ENCODE results near the gene USP34.
"Not testable (repeated sequence)": the region's sequence is repeated elsewhere in the genome, so short reads cannot be mapped to it uniquely, and the experiment has no call there.

The USP34 gene

DNA sequence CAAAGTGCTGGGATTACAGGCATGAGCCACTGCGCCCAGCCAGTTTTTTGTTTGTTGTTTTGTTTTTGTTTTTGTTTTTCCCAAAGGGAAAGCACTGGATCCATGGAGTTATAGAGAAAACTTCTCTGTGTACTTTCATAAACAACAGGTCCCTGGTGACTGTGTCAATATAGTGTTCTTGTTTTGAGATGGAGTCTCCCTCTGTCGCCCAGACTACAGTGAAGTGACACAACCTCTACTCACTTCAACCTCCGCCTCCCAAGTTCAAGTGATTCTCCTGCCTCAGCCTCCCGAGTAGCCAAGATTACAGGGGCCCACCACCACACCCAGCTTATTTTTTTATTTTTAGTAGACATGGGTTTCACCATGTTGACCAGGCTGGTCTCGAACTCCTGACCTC lies 16.5 kb downstream of the USP34 start:
- no peak for DNase-seq (ENCODE audit: low read depth)
- H3K4me3 ChIP-seq (ENCODE audit: low read depth, low read length) = no peak overlapping the region
- TF ChIP-seq, protein P1, sequence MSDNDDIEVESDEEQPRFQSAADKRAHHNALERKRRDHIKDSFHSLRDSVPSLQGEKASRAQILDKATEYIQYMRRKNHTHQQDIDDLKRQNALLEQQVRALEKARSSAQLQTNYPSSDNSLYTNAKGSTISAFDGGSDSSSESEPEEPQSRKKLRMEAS (IDR thresholded peaks at IDR 0.05; ENCODE audit: low read depth, low read length) = no peak
- no peak for TF ChIP-seq MYC (IDR thresholded peaks at IDR 0.05; ENCODE audit: low read depth, low read length)
- TF ChIP-seq, protein P2, sequence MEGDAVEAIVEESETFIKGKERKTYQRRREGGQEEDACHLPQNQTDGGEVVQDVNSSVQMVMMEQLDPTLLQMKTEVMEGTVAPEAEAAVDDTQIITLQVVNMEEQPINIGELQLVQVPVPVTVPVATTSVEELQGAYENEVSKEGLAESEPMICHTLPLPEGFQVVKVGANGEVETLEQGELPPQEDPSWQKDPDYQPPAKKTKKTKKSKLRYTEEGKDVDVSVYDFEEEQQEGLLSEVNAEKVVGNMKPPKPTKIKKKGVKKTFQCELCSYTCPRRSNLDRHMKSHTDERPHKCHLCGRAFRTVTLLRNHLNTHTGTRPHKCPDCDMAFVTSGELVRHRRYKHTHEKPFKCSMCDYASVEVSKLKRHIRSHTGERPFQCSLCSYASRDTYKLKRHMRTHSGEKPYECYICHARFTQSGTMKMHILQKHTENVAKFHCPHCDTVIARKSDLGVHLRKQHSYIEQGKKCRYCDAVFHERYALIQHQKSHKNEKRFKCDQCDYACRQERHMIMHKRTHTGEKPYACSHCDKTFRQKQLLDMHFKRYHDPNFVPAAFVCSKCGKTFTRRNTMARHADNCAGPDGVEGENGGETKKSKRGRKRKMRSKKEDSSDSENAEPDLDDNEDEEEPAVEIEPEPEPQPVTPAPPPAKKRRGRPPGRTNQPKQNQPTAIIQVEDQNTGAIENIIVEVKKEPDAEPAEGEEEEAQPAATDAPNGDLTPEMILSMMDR (IDR thresholded peaks at IDR 0.05; ENCODE audit: low read depth, low read length) = no peak
- TF ChIP-seq POLR2A (IDR thresholded peaks at IDR 0.05; ENCODE audit: extremely low read depth, insufficient read length) = no peak

DNA sequence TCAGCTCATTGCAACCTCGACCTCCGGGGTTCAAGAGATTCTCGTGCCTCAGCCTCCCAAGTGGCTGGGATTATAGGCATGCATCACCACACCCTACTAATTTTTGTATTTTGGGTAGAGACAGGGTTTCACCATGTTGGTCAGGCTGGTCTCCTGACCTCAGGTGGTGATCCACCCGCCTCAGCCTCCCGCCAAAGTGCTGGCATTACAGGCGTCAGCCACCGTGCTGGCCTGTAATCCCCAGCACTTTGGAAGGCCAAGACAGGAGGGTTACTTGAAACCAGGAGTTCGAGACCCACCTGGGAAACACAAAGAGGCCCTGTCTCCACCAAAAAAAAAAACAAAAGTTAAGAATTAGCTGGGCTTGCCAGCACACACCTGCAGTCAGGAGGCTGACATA lies 18.5 kb downstream of the USP34 start:
- DNase-seq (ENCODE audit: low read depth) = no peak
- H3K4me3 ChIP-seq (ENCODE audit: low read depth, low read length) = no peak overlapping the region
- TF ChIP-seq, protein P2 (IDR thresholded peaks at IDR 0.05; ENCODE audit: low read depth, low read length) = no peak
- TF ChIP-seq, protein P1 (IDR thresholded peaks at IDR 0.05; ENCODE audit: low read depth, low read length) = no peak
- TF ChIP-seq MYC (IDR thresholded peaks at IDR 0.05; ENCODE audit: low read depth, low read length) = no peak
- TF ChIP-seq POLR2A (IDR thresholded peaks at IDR 0.05; ENCODE audit: extremely low read depth, insufficient read length) = no peak

DNA sequence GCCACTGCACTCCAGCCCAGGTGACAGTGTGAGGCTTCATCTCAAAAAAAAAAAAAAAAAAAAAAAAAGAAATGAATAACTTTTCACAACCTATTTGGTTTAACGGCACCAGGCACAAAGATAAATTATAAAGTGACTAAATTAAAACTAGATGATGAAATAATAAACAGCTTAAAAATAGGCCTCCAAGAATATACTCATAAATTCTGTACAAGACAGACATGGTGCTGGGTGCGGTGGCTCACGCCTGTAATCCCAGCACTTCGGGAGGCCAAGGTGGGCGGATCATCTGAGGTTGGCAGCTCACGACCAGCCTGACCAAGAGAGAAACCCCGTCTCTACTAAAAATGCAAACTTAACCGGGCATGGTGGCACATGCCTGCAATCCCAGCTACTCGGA lies 19.7 kb downstream of the USP34 start:
- TF ChIP-seq POLR2A (IDR thresholded peaks at IDR 0.05; ENCODE audit: extremely low read depth, insufficient read length) = no peak
- TF ChIP-seq, protein P2 (IDR thresholded peaks at IDR 0.05; ENCODE audit: low read depth, low read length) = no peak
- TF ChIP-seq MYC (IDR thresholded peaks at IDR 0.05; ENCODE audit: low read depth, low read length) = no peak
- TF ChIP-seq, protein P1 (IDR thresholded peaks at IDR 0.05; ENCODE audit: low read depth, low read length) = no peak
- no peak overlapping the region for H3K4me3 ChIP-seq (ENCODE audit: low read depth, low read length)
- DNase-seq (ENCODE audit: low read depth) = no peak

DNA sequence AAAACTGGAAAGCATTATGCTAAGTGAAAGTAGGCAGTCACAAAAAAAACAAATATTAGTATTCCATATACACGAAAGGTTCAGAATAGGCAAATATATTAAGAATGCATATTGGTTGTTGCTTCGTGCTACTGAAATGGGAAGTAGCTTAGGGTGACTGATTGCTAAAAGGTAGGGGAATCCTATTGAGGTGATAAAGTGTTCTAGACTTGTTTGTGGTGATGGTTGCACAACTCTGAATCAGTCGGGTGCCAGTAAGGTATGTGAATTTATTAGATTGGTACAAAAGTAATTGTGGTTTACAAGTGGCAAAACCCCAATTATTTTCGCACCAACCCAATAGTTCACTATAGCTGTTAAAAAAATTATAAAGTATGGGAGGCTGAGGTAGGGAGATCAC lies 20.7 kb downstream of the USP34 start:
- peak; percentile 58 for DNase-seq (ENCODE audit: low read depth)
- H3K4me3 ChIP-seq (ENCODE audit: low read depth, low read length) = no peak overlapping the region
- no peak for TF ChIP-seq MYC (IDR thresholded peaks at IDR 0.05; ENCODE audit: low read depth, low read length)
- TF ChIP-seq POLR2A (IDR thresholded peaks at IDR 0.05; ENCODE audit: extremely low read depth, insufficient read length) = no peak
- TF ChIP-seq, protein P1 (IDR thresholded peaks at IDR 0.05; ENCODE audit: low read depth, low read length) = no peak
- TF ChIP-seq, protein P2 (IDR thresholded peaks at IDR 0.05; ENCODE audit: low read depth, low read length) = no peak

DNA sequence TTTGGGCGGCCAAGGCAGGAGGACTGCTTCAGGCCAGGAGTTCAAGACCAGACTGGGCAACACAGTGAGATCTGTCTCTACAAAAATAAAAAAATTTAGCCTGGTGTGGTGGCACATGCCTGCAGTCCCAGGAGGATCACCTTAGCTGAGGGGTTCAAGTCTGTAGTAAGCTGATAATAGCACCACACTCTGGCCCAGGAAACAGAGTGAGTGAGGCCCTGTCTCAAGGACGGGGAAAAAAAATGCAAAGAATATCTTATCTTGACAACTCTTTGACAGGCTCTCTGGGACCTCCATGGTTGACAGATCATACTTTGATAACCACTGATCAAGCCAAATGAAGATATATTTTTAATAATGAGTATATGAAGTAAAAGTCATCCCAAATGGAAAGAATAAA lies 22.7 kb downstream of the USP34 start:
- TF ChIP-seq MYC (IDR thresholded peaks at IDR 0.05; ENCODE audit: low read depth, low read length) = no peak
- TF ChIP-seq, protein P2 (IDR thresholded peaks at IDR 0.05; ENCODE audit: low read depth, low read length) = no peak
- TF ChIP-seq POLR2A (IDR thresholded peaks at IDR 0.05; ENCODE audit: extremely low read depth, insufficient read length) = no peak
- TF ChIP-seq, protein P1 (IDR thresholded peaks at IDR 0.05; ENCODE audit: low read depth, low read length) = no peak
- DNase-seq (ENCODE audit: low read depth) = no peak
- no peak overlapping the region for H3K4me3 ChIP-seq (ENCODE audit: low read depth, low read length)

DNA sequence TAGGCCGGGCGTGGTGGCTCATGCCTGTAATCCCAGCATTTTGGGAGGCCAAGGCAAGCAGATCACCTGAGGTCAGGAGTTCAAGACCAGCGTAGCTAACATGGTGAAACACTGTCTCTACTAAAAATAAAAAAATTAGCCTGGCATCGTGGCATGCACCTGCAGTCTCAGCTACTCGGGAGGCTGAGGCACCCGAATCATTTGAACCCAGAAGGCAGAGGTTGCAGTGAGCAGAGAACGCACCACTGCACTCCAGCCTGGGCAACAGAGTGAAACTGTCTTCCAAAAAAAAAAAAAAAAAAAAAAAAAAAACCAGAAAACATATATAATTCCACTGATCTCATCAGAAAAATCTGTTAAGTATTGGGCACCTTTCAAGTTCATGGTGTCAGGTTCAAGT lies 23.9 kb downstream of the USP34 start:
- H3K4me3 ChIP-seq (ENCODE audit: low read depth, low read length); DNase-seq (ENCODE audit: low read depth): not testable (repeated sequence)

All from NB4 (cell line).